SK-N-SH treated with all-trans-retinoic acid at 6 μM for 48 hours (cell line): Measurements from ENCODE around the gene RAI2.

Experiments used
- ATAC-seq: fragments of 200-7000 bp; cut with Tn5 transposase; 3 replicates; pipeline ENCODE4 v1.9.1; 2020; ENCODE audit warnings: mild to moderate bottlenecking, moderate library complexity
- ARNTL ChIP-seq: fragments of 450-650 bp; formaldehyde crosslinking; IDR thresholded peaks from 2 replicates; pipeline ENCODE4 v1.5.0; 2020; ENCODE audit warnings: low read depth, mild to moderate bottlenecking, moderate library complexity, borderline replicate concordance
- BACH2 ChIP-seq: fragments of 250-450 bp; sonication (Bioruptor Pico); IDR thresholded peaks from 2 replicates; pipeline ENCODE4 v1.9.0; 2021; ENCODE audit warnings: mild to moderate bottlenecking, borderline replicate concordance
- CSDC2 ChIP-seq: fragments of 250-450 bp; sonication (Bioruptor Pico); IDR thresholded peaks from 2 replicates; pipeline ENCODE4 v1.5.0; 2020; ENCODE audit warnings: mild to moderate bottlenecking, moderate library complexity
- ESRRG ChIP-seq: fragments of 250-450 bp; sonication (Bioruptor Pico); IDR thresholded peaks from 2 replicates; pipeline ENCODE4 v1.6.1; 2021; ENCODE audit warnings: mild to moderate bottlenecking
- GLIS3 ChIP-seq: fragments of 250-450 bp; sonication (Bioruptor Pico); IDR thresholded peaks from 2 replicates; pipeline ENCODE4 v1.5.0; 2020; ENCODE audit warnings: mild to moderate bottlenecking, moderate library complexity
- ISL1 ChIP-seq: fragments of 250-450 bp; sonication (Bioruptor Pico); IDR thresholded peaks from 2 replicates; pipeline ENCODE4 v2.1.2; 2022; ENCODE audit warnings: mild to moderate bottlenecking, moderate library complexity
- OSR1 ChIP-seq: fragments of 250-450 bp; sonication (Bioruptor Pico); IDR thresholded peaks from 2 replicates; pipeline ENCODE4 v1.8.0; 2022; ENCODE audit warnings: moderate library complexity, mild to moderate bottlenecking, inconsistent platforms
- POU6F1 ChIP-seq: fragments of 250-450 bp; sonication (Bioruptor Pico); IDR thresholded peaks from 2 replicates; pipeline ENCODE4 v1.8.0; 2021; ENCODE audit warnings: low read depth, mild to moderate bottlenecking, moderate library complexity, borderline replicate concordance
- PPARA ChIP-seq: fragments of 250-450 bp; sonication (Bioruptor Pico); IDR thresholded peaks from 2 replicates; pipeline ENCODE4 v1.5.0; 2020; ENCODE audit warnings: mild to moderate bottlenecking, borderline replicate concordance
- RARB ChIP-seq: fragments of 250-450 bp; sonication (Bioruptor Pico); IDR thresholded peaks from 2 replicates; pipeline ENCODE4 v1.8.0; 2021; ENCODE audit warnings: mild to moderate bottlenecking, moderate library complexity
- SNAI2 ChIP-seq: fragments of 250-450 bp; sonication (Bioruptor Pico); IDR thresholded peaks from 2 replicates; pipeline ENCODE4 v1.5.0; 2020; ENCODE audit warnings: mild to moderate bottlenecking, moderate library complexity
- TCF4 ChIP-seq: fragments of 250-450 bp; sonication (Bioruptor Pico); IDR thresholded peaks from 2 replicates; pipeline ENCODE4 v1.8.0; 2021; ENCODE audit warnings: mild to moderate bottlenecking, moderate library complexity, borderline replicate concordance
- TOX ChIP-seq: fragments of 250-450 bp; sonication (Bioruptor Pico); IDR thresholded peaks from 2 replicates; pipeline ENCODE4 v1.8.0; 2021; ENCODE audit warnings: mild to moderate bottlenecking, moderate library complexity, borderline replicate concordance
- TSHZ2 ChIP-seq: fragments of 250-450 bp; sonication (Bioruptor Pico); IDR thresholded peaks from 2 replicates; pipeline ENCODE4 v1.5.0; 2020; ENCODE audit warnings: mild to moderate bottlenecking, moderate library complexity
- ZC3H10 ChIP-seq: fragments of 250-450 bp; sonication (Bioruptor Pico); IDR thresholded peaks from 2 replicates; pipeline ENCODE4 v1.5.1; 2021; ENCODE audit warnings: mild to moderate bottlenecking, moderate library complexity
- ZFP3 ChIP-seq: fragments of 250-450 bp; sonication (Bioruptor Pico); IDR thresholded peaks from 2 replicates; pipeline ENCODE4 v1.5.0; 2020; ENCODE audit warnings: mild to moderate bottlenecking, moderate library complexity
- ZFP30 ChIP-seq: fragments of 450-650 bp; formaldehyde crosslinking; IDR thresholded peaks from 2 replicates; pipeline ENCODE4 v1.5.0; 2022; ENCODE audit warnings: mild to moderate bottlenecking, moderate library complexity
- ZNF565 ChIP-seq: fragments of 450-650 bp; formaldehyde crosslinking; conservative IDR thresholded peaks from 2 replicates; pipeline ENCODE4 v1.5.0; 2020; ENCODE audit warnings: low read depth, mild to moderate bottlenecking, moderate library complexity
- ZNF70 ChIP-seq: fragments of 450-650 bp; formaldehyde crosslinking; IDR thresholded peaks from 2 replicates; pipeline ENCODE4 v1.5.0; 2020; ENCODE audit warnings: mild to moderate bottlenecking, moderate library complexity
- ZNF8 ChIP-seq: fragments of 450-650 bp; formaldehyde crosslinking; IDR thresholded peaks from 2 replicates; pipeline ENCODE4 v1.5.0; 2020; ENCODE audit warnings: mild to moderate bottlenecking, moderate library complexity
- TF ChIP-seq, protein P1 (sequence below): fragments of 250-450 bp; sonication (Bioruptor Pico); IDR thresholded peaks from 2 replicates; pipeline ENCODE4 v1.5.1; 2020; ENCODE audit warnings: low read depth, mild to moderate bottlenecking, moderate library complexity
- TF ChIP-seq, protein P2 (sequence below): fragments of 250-450 bp; sonication (Bioruptor Pico); IDR thresholded peaks from 2 replicates; pipeline ENCODE4 v1.8.0; 2020; ENCODE audit warnings: mild to moderate bottlenecking, moderate library complexity, borderline replicate concordance

The RAI2 gene

GRCh38 chrX:17859609-17860178, 1.4 kb downstream of the RAI2 start (continued):
- TF ChIP-seq, protein P1, sequence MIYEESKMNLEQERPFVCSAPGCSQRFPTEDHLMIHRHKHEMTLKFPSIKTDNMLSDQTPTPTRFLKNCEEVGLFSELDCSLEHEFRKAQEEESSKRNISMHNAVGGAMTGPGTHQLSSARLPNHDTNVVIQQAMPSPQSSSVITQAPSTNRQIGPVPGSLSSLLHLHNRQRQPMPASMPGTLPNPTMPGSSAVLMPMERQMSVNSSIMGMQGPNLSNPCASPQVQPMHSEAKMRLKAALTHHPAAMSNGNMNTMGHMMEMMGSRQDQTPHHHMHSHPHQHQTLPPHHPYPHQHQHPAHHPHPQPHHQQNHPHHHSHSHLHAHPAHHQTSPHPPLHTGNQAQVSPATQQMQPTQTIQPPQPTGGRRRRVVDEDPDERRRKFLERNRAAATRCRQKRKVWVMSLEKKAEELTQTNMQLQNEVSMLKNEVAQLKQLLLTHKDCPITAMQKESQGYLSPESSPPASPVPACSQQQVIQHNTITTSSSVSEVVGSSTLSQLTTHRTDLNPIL (CRISPR knock-in tag) = no peak
- no peak for TF ChIP-seq ZFP3 (CRISPR knock-in tag)
- TF ChIP-seq, protein P2, sequence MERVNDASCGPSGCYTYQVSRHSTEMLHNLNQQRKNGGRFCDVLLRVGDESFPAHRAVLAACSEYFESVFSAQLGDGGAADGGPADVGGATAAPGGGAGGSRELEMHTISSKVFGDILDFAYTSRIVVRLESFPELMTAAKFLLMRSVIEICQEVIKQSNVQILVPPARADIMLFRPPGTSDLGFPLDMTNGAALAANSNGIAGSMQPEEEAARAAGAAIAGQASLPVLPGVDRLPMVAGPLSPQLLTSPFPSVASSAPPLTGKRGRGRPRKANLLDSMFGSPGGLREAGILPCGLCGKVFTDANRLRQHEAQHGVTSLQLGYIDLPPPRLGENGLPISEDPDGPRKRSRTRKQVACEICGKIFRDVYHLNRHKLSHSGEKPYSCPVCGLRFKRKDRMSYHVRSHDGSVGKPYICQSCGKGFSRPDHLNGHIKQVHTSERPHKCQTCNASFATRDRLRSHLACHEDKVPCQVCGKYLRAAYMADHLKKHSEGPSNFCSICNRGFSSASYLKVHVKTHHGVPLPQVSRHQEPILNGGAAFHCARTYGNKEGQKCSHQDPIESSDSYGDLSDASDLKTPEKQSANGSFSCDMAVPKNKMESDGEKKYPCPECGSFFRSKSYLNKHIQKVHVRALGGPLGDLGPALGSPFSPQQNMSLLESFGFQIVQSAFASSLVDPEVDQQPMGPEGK (CRISPR knock-in tag) = no peak

- TF ChIP-seq ESRRG (CRISPR knock-in tag) = no peak
- TF ChIP-seq, protein P1 (CRISPR knock-in tag) = no peak
- no peak for TF ChIP-seq ZFP3 (CRISPR knock-in tag)
- TF ChIP-seq ARNTL = no peak
- no peak for TF ChIP-seq RARB
- no peak for TF ChIP-seq OSR1 (CRISPR knock-in tag)
- TF ChIP-seq TCF4 = no peak
- no peak for TF ChIP-seq PPARA (CRISPR knock-in tag)
- TF ChIP-seq ZNF565 (CRISPR knock-in tag) = no peak
- no peak for TF ChIP-seq SNAI2 (CRISPR knock-in tag)
- TF ChIP-seq ZNF8 (CRISPR knock-in tag) = no peak
- no peak for TF ChIP-seq TOX (CRISPR knock-in tag)
- TF ChIP-seq BACH2 (CRISPR knock-in tag) = no peak
- TF ChIP-seq ISL1 (CRISPR knock-in tag) = no peak
- TF ChIP-seq ZNF70 = no peak
- TF ChIP-seq CSDC2 (CRISPR knock-in tag) = no peak
- no peak for ATAC-seq
Observed at GRCh38 chrX:17854531-17854930, 6.6 kb downstream of the RAI2 start.

GRCh38 chrX:17854069-17854468, 7.0 kb downstream of the RAI2 start:
- no peak for ATAC-seq
- TF ChIP-seq ISL1 (CRISPR knock-in tag) = no peak
- TF ChIP-seq, protein P2 (CRISPR knock-in tag) = no peak
- no peak for TF ChIP-seq TCF4
- no peak for TF ChIP-seq POU6F1 (CRISPR knock-in tag)
- no peak for TF ChIP-seq BACH2 (CRISPR knock-in tag)
- no peak for TF ChIP-seq TOX (CRISPR knock-in tag)
- TF ChIP-seq ZC3H10 = no peak
- no peak for TF ChIP-seq ZNF565 (CRISPR knock-in tag)
- TF ChIP-seq, protein P1 (CRISPR knock-in tag) = no peak
- TF ChIP-seq SNAI2 (CRISPR knock-in tag) = no peak
- TF ChIP-seq ZFP30 = no peak
- TF ChIP-seq ZNF70 = no peak
- TF ChIP-seq ZNF8 (CRISPR knock-in tag) = no peak
- TF ChIP-seq CSDC2 (CRISPR knock-in tag) = no peak
- no peak for TF ChIP-seq TSHZ2
- TF ChIP-seq OSR1 (CRISPR knock-in tag) = no peak
- no peak for TF ChIP-seq ZFP3 (CRISPR knock-in tag)
- no peak for TF ChIP-seq GLIS3
